Stomach (tissue), 9 donors: Measurements from ENCODE around the gene HACL1. TPM values are rescaled to one million over a fixed set of nuclear protein-coding genes. Genes with fewer than 3 reads are reported as not detected.
A peak's percentile ranks its signal among the peaks of the same experiment; 100 is the strongest.

Experiments
- DNase-seq, 2 donors: peaks; one replicate each; pipeline versions ENCODE4 v3.0.0 to v3.0.0-alpha.2; 2013 to 2019
- H3K27ac ChIP-seq, 5 donors: fragments of 200-600 bp in 4 of 5; sonication (generic) in 4 of 5; one replicate each; pipeline ENCODE4 v1.5.1; 2013 to 2019; ENCODE audit warnings: mild to moderate bottlenecking in 1 of 5, moderate library complexity in 1 of 5
- H3K27me3 ChIP-seq, 3 donors: fragments of 200-600 bp; sonication (generic); one replicate each; pipeline ENCODE4 v1.5.1; 2017 to 2019; ENCODE audit warnings: mixed run types in 1 of 3
- H3K36me3 ChIP-seq, 4 donors: fragments of 200-600 bp; sonication (generic); 1 replicate in 3 of 4; 2 replicates in 1 of 4; pipeline ENCODE4 v1.5.1; 2016 to 2019
- H3K4me1 ChIP-seq, 4 donors: fragments of 200-600 bp; sonication (generic); one replicate each; pipeline ENCODE4 v1.5.1; 2016 to 2019
- H3K4me3 ChIP-seq, 4 donors: fragments of 200-600 bp; sonication (generic) in 3 of 4; one replicate each; pipeline ENCODE4 v1.5.1; 2016 to 2019; ENCODE audit warnings: mild to moderate bottlenecking in 1 of 4
- H3K9me3 ChIP-seq, 4 donors: fragments of 200-600 bp; sonication (generic); one replicate each; pipeline ENCODE4 v1.5.1; 2016 to 2019
- CTCF ChIP-seq, 7 experiments: fragments of 450-650 bp in 4 of 7; fragments of 200-600 bp in 3 of 7; sonication (generic) in 3 of 7; IDR thresholded peaks; one replicate each; pipeline ENCODE4 v1.5.1; 2016 to 2019; ENCODE audit warnings: antibody characterized with exemption in 7 of 7, control low read depth in 2 of 7, mild to moderate bottlenecking in 1 of 7
- EP300 ChIP-seq: sonication (generic); formaldehyde crosslinking; IDR thresholded peaks from one replicate; pipeline ENCODE4 v1.6.1; 2017; ENCODE audit warnings: antibody characterized with exemption
- POLR2A ChIP-seq, 4 donors: fragments of 450-650 bp; IDR thresholded peaks; one replicate each; pipeline ENCODE4 v1.6.1; 2016; ENCODE audit warnings: antibody characterized with exemption in 4 of 4, control low read depth in 2 of 4, mild to moderate bottlenecking in 1 of 4, moderate library complexity in 1 of 4
- POLR2AphosphoS5 ChIP-seq, 3 donors: sonication (generic); formaldehyde crosslinking; IDR thresholded peaks; one replicate each; pipeline ENCODE4 v1.6.1; 2016; ENCODE audit warnings: antibody characterized with exemption in 3 of 3
- WGBS, 5 donors: extraction: QIAGEN DNeasy Blood & Tissue Kit in 3 of 5; methylation state at CpG; one replicate each; pipeline versions ENCODE4 v1.1.5 to v1.1.7; 2013 to 2018; 5-methylcytosine and 5-hydroxymethylcytosine counted together
- intact Hi-C: fragments of 100-400 bp; cut with DNase I; formaldehyde crosslinking; loops from one replicate; pipeline ENCODE4 v1.15.1; 2023; ENCODE audit warnings: low total_unique reads
- polyA plus RNA-seq, 3 donors: library from polyadenylated mRNA; stranded (reverse); fragments of 200-250 nt; gene quantifications; one replicate each; pipeline ENCODE4 v1.2.3, GENCODE V29; 2013
- total RNA-seq, 5 donors: library from RNA; depleted of rRNA; stranded (reverse); fragments of >200 nt; gene quantifications; one replicate each; pipeline versions ENCODE4 v1.1.0 to v1.2.3, GENCODE V29; 2014 to 2016
- donor health status: healthy with polysubstance abuse.
- donor health status: Bipolar disorder and iron deficiency.
- donor health status: healthy.

HACL1 gene
- total and polyA plus RNA-seq, 8 donors: 13.9 to 46.7 (median 21.0) TPM

GRCh38 chr3:15602146-15602536 lies 772 bp upstream of the HACL1 start:
- TF ChIP-seq POLR2AphosphoS5 (IDR thresholded peaks at IDR 0.05) (no peak), CTCF (IDR thresholded peaks at IDR 0.05) (no peak)
- no peak for DNase-seq
- 1 to 4% (median 3%) methylated on average over 9 of the region's 9 CpGs for WGBS, 5 donors
- Histone ChIP-seq H3K4me3 (peak overlapping the region; percentile 84 to 98 (median 88)), H3K27ac (peak overlapping the region; percentile 73 to 95 (median 93)), H3K9me3 (no peaks in the 10 kb centered on the region), H3K27me3 (no peaks in the 10 kb centered on the region), H3K4me1 (peaks cover 31 to 63% (median 43%) of the 10 kb centered on the region in 4 donors), H3K36me3 (peaks cover 0 to 27% (median 23%) of the 10 kb centered on the region in 4 donors)
- intact Hi-C loops: no loop called here

- H3K27me3 ChIP-seq: no peaks in the 10 kb centered on the region
- intact Hi-C loops: no loop called here
- TF ChIP-seq POLR2AphosphoS5 (IDR thresholded peaks at IDR 0.05) (no peak), POLR2A (IDR thresholded peaks at IDR 0.05) (no peak), CTCF (IDR thresholded peaks at IDR 0.05) (no peak), EP300 (no peak)
Observed at GRCh38 chr3:15601046-15601398, 347 bp downstream of the HACL1 start.

GRCh38 chr3:15595955-15596354 lies 5.4 kb downstream of the HACL1 start:
- Histone ChIP-seq H3K27me3 (no peaks in the 10 kb centered on the region), H3K4me1 (peaks cover 11 to 27% (median 21%) of the 10 kb centered on the region in 4 donors), H3K27ac (no peak overlapping the region), H3K36me3 (peaks cover 6 to 70% (median 64%) of the 10 kb centered on the region in 4 donors), H3K4me3 (no peak overlapping the region), H3K9me3 (no peaks in the 10 kb centered on the region)
- TF ChIP-seq POLR2A (IDR thresholded peaks at IDR 0.05): no peak
- no peak for TF ChIP-seq CTCF (IDR thresholded peaks at IDR 0.05)
- TF ChIP-seq POLR2AphosphoS5 (IDR thresholded peaks at IDR 0.05): no peak
- no peak for TF ChIP-seq EP300
- intact Hi-C loops: no loop called here
- DNase-seq: no peak
- WGBS, 5 donors: 85 to 92% (median 86%) methylated on average over 2 of the region's 2 CpGs

More at GRCh38 chr3:15601046-15601398, 347 bp downstream of the HACL1 start:
- WGBS, 5 donors: 0 to 2% (median 0%) methylated on average over 19 of the region's 19 CpGs
- Histone ChIP-seq H3K4me3 (peak overlapping the region; percentile 84 to 98 (median 88)), H3K4me1 (peaks cover 21 to 51% (median 35%) of the 10 kb centered on the region in 4 donors), H3K9me3 (no peaks in the 10 kb centered on the region), H3K36me3 (peaks cover 5 to 38% (median 34%) of the 10 kb centered on the region in 4 donors), H3K27ac (peak overlapping the region; percentile 73 to 95 (median 93))
- no peak for DNase-seq

GRCh38 chr3:15592968-15593367 lies 8.4 kb downstream of the HACL1 start:
- Histone ChIP-seq H3K9me3 (no peaks in the 10 kb centered on the region), H3K4me1 (no peaks in the 10 kb centered on the region), H3K27me3 (no peaks in the 10 kb centered on the region), H3K27ac (no peak overlapping the region), H3K36me3 (peaks cover 23 to 82% (median 76%) of the 10 kb centered on the region in 4 donors), H3K4me3 (no peak overlapping the region)
- intact Hi-C loops: no loop called here
- no peak for DNase-seq
- TF ChIP-seq EP300 (no peak), POLR2AphosphoS5 (IDR thresholded peaks at IDR 0.05) (no peak), POLR2A (IDR thresholded peaks at IDR 0.05) (no peak), CTCF (IDR thresholded peaks at IDR 0.05) (no peak)
- 85 to 99% (median 96%) methylated on average over 8 of the region's 8 CpGs for WGBS, 5 donors
